ENCODE data around the gene RFNG.
"Not testable (repeated sequence)": the region's sequence is repeated elsewhere in the genome, so short reads cannot be mapped to it uniquely, and the experiment has no call there.

Gene RFNG

GRCh38 chr17:82043507-82043906 lies 8.1 kb downstream of the RFNG start:
- no peak overlapping the region for H3K27ac ChIP-seq
- TF ChIP-seq CTCF (IDR thresholded peaks at IDR 0.05) (no peak), ZFX (IDR thresholded peaks at IDR 0.05; ENCODE audit: borderline replicate concordance) (no peak)

- TF ChIP-seq CTCF (IDR thresholded peaks at IDR 0.05): no peak
- no peak for TF ChIP-seq ZFX (IDR thresholded peaks at IDR 0.05; ENCODE audit: borderline replicate concordance)
- no peak overlapping the region for H3K27ac ChIP-seq
Measured at GRCh38 chr17:82042649-82043048, 9.0 kb downstream of the RFNG start.

GRCh38 chr17:82041144-82041814 lies 10.3 kb downstream of the RFNG start:
- TF ChIP-seq CTCF (IDR thresholded peaks at IDR 0.05) (no peak), ZFX (IDR thresholded peaks at IDR 0.05; ENCODE audit: borderline replicate concordance) (no peak)
- H3K27ac ChIP-seq: no peak overlapping the region

- no peak overlapping the region for H3K27ac ChIP-seq
- TF ChIP-seq ZFX (IDR thresholded peaks at IDR 0.05; ENCODE audit: borderline replicate concordance) (no peak), CTCF (IDR thresholded peaks at IDR 0.05) (no peak)
Measured at GRCh38 chr17:82039695-82040299, 11.8 kb downstream of the RFNG start.

GRCh38 chr17:82038796-82039409 lies 12.7 kb downstream of the RFNG start:
- not testable (repeated sequence) for H3K27ac ChIP-seq

- no peak for TF ChIP-seq ZFX (IDR thresholded peaks at IDR 0.05; ENCODE audit: borderline replicate concordance)
- no peak for TF ChIP-seq CTCF (IDR thresholded peaks at IDR 0.05)
- H3K27ac ChIP-seq: peak overlapping the region; percentile 97
Measured at GRCh38 chr17:82037889-82038195, 13.8 kb downstream of the RFNG start.

GRCh38 chr17:82037092-82037888 lies 14.3 kb downstream of the RFNG start, which contains the start of gene DCXR:
DCXR (minus strand) TSS chr17:82037697; CDS start chr17:82037682, 15 bp downstream.
- TF ChIP-seq CTCF (IDR thresholded peaks at IDR 0.05) (peak; percentile 96), ZFX (IDR thresholded peaks at IDR 0.05; ENCODE audit: borderline replicate concordance) (no peak)
- peak within 1 kb of the TSS; percentile 97 for H3K27ac ChIP-seq
